ENCODE data around the gene FADS3.

FADS3 gene

GRCh38 chr11:61854966-61855714 is 36.2 kb downstream of the FADS3 start:
- DNase-seq, result no peak

- DNase-seq, result no peak
Measured at GRCh38 chr11:61854206-61854895, 37.0 kb downstream of the FADS3 start.

- no peak for DNase-seq
Measured at GRCh38 chr11:61853698-61854169, 37.6 kb downstream of the FADS3 start.

- no peak for DNase-seq
Measured at GRCh38 chr11:61851900-61852295, 39.4 kb downstream of the FADS3 start.

- DNase-seq, result no peak
Measured at GRCh38 chr11:61851113-61851899, 40.0 kb downstream of the FADS3 start.

- no peak for DNase-seq
Measured at GRCh38 chr11:61850687-61851086, 40.7 kb downstream of the FADS3 start.

GRCh38 chr11:61848631-61849030 is 42.7 kb downstream of the FADS3 start:
- no peak for DNase-seq

GRCh38 chr11:61847914-61848581 is 43.3 kb downstream of the FADS3 start:
- DNase-seq, result no peak

- DNase-seq, result no peak
Measured at GRCh38 chr11:61846362-61847020, 44.9 kb downstream of the FADS3 start.

GRCh38 chr11:61844909-61845565 is 46.3 kb downstream of the FADS3 start:
- no peak for DNase-seq

- DNase-seq, result no peak
Measured at GRCh38 chr11:61842528-61842820, 48.9 kb downstream of the FADS3 start.

GRCh38 chr11:61841636-61842527 is 49.5 kb downstream of the FADS3 start:
- DNase-seq, result no peak

- no peak for DNase-seq
Measured at GRCh38 chr11:61840371-61840770, 51.0 kb downstream of the FADS3 start.

- DNase-seq, result no peak
Measured at GRCh38 chr11:61839742-61840141, 51.6 kb downstream of the FADS3 start.

- DNase-seq, result no peak
Measured at GRCh38 chr11:61838921-61839320, 52.4 kb downstream of the FADS3 start.

GRCh38 chr11:61838501-61838900 is 52.8 kb downstream of the FADS3 start:
- DNase-seq, result no peak

- DNase-seq, result no peak
Measured at GRCh38 chr11:61837411-61838005, 53.8 kb downstream of the FADS3 start.

- DNase-seq, result no peak
Measured at GRCh38 chr11:61836193-61836592, 55.2 kb downstream of the FADS3 start.

- peak; percentile 93 for DNase-seq
Measured at GRCh38 chr11:61834278-61835048, 56.9 kb downstream of the FADS3 start.

- DNase-seq, result no peak
Measured at GRCh38 chr11:61833926-61834277, 57.4 kb downstream of the FADS3 start.
